ENCODE data around the gene CD58.
"Not testable (repeated sequence)": the region's sequence is repeated elsewhere in the genome, so short reads cannot be mapped to it uniquely, and the experiment has no call there.

Gene CD58

DNA sequence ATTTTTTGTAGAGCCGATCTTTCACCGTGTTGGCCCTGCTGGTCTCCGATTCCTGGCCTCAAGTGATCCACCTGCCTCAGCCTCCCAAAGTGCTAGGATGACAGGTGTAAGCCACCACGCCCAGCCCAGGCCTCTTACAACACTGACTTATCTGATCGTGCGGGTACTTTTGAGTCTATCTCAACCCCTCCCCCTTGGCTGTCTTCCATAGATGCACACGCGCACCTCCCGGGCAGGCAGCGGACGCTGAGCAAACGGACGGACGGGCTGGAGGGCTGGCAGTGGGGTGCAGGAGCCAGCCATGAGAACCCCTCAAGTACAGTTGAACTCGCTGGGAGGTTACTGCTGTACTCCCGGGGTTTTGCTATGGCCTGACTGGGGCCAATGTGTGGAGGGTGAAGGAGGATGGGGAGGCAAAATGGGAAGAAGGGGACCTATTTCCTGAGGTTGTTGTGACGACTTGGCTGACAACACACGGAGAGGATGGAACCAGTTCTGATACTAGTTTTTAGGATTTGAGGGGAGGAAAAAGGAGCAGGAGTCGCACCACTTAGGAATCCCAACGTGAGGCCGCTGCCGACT lies 959 bp downstream of the CD58 start:
- peak; percentile 31 to 54 for DNase-seq

DNA sequence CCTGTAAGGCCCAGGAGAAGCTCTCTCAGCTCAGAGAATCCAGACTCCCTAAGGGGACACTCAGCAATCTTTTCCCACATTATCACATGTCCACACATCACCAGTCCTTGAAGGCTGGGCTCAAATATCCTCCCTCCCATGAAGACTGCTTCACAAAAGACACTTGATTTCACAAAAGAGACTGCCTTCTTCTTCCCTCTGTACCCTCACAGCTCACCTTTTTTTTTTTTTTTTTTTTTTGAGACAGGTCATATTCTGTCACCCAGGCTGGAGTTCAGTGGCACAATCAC lies 1.5 kb downstream of the CD58 start:
- no peak for DNase-seq

DNA sequence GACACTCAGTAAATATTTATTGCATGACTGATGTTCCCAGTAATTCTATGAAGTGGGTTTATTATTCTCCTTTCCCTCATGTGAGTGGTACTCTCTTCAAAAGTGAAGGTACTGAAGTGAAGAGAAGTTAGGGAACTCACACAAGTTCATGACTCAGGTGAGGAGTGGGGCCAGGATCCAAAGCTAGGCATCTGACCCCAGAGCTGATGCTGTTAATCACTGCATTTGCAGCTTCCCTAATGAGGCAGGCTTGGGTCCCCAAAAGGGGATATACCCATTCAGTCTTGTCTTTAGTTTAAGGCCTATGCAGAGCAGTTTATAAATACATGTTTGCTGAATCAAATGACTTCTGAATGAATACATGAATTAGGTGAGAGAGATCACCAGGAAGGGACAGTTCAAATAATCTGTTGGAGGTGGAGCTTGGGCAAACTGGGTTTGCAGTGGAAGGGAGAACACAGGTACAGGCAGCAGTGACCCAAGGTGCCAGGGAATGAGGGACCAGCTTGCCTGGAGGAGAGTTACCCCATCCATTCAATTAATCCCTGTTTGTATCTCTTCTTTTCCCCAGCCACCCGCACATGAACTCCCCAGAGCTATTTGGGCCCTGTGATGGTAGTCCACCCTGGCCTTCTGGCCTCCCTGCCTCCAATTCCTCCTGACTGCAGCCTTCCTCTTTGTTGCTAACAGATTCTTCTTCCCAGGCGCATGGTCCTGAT lies 2.0 kb downstream of the CD58 start:
- DNase-seq = no peak

DNA sequence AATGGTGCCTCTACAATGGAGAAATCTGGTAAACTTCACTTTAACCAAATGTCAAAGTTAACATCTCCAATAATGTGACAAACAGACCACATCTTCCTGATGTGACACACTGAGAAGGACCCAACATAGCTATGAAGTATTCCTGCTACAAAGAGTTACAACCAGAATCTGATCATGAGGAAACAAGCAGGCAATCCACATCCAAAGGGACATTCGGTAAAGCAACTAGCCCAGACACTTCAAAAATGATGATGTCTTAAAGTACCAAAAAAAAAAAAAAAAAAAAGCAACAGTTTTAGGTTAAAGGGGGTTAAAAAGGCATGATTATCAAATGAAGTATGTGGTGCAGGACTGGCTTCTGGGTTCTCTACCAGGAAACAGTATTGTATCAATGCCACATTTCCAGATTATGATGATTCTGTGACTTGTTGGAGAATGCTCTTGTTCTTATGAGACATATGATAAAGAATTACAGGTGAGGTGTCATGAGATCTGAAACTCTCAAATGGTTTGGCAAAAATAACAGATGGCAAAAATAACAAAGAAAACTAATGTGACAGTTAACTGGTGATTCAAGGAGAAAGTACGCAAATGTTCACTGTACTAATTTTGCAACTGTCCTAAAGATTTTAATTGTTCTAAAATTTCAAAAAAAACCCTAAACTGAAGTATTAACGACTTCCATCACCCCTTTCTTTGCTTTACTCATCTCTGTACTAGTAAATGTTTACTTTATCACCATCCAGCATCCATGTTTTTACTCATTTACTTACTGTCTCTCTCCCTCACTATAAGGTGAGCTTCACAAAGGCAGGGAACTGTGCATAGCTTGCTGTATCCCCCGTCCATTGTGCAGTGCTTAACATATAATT lies 2.8 kb downstream of the CD58 start:
- no peak for DNase-seq

DNA sequence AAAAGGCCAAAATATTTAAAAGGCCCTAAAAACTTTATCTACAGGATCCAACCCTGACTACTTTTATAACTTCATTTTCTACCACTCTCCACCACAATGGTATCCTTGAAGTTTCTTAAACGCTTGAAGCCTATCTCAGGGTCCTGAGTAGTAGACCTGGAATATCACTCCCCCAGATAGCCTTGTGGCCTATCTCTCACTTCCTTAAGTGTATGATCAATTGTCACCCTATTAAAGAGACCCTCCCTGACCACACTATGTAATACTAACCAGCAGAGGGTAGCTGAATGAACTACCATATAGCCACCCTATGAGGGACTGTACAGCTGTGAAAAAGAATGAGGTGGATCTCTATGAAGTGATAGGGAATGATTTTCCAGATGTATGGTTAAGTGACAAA lies 5.6 kb downstream of the CD58 start:
- no peak for DNase-seq

DNA sequence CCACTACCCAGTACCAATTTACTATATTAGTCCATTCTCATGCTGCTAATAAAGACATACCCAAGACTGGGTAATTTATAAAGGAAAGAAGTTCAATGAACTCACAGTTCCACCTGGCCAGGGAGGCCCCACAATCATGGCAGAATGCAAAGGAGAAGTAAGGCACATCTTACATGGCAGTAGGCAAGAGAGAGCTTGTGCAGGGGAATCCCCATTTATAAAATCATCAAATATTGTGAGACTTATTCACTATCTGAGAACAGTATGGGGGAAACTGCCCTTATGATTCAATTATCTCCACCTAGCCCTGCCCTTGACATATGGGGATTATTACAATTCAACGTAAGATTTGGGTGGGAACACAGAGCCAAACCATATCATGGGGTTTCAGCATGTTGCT lies 6.4 kb downstream of the CD58 start:
- no peak for DNase-seq

DNA sequence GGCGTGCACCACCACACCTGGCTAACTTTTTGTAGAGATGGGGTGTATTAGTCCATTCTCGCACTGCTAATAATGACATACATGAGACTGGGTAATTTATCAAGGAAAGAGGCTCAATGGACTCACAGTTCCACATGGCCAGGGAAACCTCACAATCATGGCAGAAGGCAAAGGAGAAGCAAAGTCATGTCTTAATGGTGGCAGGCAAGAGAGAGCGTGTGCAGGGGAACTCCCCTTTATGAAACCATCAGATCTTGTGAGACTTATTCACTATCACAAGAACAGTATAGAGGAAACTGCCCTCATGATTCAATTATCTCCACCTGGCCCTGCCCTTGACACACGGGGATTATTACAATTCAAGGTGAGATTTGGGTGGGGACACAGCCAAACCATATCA lies 8.4 kb downstream of the CD58 start:
- not testable (repeated sequence) for DNase-seq

DNA sequence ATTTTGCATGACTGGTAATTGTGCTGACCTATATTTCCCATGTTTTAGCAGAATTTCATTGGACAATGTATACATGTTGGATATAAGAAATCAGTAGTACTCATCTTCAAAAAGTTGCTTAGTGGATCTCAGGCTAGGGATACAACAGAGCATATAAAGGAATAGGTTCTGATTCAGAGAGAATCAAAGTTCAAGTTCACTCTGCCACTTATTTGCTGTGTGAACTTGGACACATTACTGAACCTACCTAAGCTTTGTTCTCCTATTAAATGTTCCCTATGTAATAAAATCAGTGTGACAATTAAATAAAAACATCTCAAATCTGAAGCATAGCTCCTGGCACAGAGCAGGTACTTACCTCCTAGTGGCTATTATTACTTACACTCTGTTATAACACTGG lies 9.3 kb downstream of the CD58 start:
- DNase-seq = no peak

DNA sequence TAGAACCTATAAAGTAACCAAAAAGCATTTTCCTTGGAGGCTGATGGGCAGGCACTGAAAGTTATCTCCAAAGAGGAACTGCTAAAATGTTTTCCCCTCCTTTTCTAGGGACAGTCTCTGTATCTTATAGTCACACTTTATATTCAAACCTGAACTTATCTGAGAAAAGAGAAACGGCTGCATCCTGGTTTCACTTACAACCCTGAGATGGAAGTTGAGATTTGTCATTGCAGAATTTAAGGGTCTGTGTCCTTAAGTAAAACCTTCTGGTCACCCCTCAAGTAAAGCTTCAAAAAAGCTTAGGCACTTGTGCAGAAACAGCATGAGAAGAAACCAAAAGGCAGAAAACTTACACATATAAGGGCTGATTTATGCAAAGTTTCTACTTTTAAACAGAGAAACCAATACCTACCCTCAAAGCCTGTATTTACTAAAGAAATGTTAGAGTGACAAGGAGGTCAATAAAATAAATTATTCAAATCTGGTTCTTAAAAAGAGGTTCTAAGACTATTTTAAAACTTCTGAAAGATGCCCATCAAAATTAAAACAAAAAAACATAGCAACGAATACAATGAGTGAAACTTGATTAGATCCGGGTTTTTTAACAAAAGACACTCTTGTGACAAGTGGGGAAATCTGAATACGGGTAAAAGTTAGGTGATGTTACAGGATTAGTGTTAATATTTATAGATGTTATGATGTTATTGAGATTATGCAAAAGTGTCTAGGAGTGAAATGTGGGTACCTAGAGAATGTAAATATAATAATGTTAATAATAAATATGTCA lies 9.9 kb downstream of the CD58 start:
- DNase-seq = no peak

DNA sequence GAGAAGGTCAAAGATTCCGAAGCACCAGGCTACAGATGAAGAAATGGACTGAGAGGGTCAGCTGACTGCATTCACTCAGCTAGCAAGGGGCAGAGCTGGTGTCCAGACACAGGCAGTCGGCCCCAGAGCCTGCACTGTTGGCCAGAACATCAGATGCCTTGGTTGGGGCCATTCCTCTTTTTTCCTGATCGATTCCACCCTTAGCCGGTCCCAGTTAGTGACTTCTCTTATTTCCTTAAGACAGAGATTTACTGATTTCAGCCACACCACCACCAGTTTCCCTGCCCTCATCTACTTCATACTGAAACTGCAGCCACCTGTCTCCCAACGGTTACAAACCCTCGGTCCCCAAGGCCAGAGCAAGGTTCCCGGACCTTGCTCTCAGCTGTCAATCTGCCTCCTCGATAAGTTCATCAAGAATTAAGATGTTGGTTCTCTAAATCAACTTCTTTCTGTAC lies 11.5 kb downstream of the CD58 start:
- no peak for DNase-seq

DNA sequence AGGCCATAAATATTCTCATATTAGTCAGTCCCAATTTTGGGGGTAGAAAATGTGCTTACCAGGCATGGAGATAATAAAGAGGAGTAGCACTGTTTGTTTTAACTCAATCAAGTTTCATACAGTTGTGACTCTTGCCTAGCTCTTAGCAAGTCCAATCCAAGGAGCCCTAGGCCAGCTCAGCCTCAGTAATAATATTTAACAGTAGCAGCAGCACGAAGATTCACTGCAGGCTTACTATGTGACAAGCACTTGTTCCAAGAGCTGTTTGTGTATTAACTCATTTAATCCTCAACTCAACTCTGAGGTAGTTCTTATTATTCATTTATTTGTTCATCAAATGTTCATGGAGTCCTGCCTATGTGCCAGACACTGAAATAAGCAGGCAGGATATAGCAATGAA lies 12.3 kb downstream of the CD58 start:
- DNase-seq = no peak

DNA sequence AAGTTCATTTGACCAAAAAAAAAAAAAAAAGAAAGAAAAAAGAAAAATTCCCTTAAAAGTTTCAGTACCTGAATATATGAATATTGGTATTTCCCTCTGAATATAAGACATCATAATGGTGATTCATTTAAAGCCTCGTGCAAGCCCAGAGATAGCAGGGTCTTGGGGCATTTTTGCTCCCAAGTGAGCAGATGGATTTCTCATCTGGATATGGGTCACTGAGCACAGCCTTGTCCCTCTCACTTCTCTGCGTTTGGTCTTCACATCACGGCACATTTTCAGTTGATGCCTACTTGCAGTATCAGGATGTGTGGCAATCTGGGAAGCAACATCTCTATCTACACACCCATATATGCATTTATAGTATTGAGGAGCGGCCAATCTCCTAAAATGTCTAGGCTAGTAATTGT lies 12.7 kb downstream of the CD58 start:
- DNase-seq = no peak

DNA sequence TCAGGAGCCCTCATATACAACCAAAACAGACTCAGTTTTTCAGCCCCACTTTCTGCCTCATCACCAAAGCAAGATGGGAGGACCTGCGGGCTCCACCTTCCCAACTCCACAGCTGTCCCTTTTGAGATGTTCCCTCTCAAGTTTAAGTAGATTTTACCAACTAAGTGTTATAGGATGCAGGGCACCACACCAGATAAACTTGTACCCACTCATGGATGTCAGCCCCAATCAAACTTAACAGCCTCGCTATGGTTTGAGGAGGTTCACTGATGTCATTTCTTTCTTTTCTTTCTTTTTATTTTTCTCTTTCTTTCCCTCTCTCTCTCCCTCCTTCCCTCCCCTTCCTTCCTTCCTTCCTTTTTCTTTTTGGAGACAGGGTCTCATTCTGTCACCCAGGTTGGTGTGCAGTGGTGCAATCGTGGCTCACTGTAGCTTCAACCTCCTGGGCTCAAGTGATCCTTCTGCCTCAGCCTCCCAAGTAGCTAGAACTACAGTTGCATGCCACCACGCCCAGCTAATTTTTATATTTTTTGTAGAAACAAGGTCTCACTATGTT lies 13.4 kb downstream of the CD58 start:
- no peak for DNase-seq

DNA sequence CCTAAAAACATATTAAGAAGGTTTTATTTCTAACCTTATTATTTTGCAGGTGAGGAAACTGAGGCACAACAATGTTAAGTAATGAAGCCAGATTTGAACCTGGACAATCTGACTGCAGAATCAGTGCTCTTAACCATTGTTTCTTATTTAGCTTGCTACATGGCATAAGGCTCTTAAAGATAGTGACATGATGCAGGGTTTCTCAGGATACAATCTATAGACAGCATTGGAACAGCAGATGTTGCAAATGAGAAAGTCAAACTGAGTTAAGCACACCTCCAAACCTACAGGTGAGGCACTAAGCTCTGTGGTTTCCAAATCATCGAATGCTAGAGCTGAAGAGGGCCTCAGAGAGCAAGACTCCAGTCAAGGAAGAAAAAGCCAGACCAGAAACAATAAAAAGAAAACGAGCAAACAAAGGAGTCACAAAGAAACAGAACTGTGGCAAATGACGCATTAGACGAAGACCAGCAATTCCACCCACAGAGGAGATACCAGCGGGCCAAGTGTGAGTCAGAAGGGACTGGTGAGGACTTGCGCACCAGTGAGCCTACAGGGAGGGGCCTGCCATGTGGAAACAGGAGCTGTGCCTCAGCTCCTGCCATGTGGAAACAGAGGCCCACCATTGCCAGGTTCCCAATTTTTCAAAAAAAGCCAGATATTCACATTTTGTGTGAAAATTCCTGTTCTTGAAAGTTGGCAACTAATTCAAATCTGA lies 14.4 kb downstream of the CD58 start:
- no peak for DNase-seq

DNA sequence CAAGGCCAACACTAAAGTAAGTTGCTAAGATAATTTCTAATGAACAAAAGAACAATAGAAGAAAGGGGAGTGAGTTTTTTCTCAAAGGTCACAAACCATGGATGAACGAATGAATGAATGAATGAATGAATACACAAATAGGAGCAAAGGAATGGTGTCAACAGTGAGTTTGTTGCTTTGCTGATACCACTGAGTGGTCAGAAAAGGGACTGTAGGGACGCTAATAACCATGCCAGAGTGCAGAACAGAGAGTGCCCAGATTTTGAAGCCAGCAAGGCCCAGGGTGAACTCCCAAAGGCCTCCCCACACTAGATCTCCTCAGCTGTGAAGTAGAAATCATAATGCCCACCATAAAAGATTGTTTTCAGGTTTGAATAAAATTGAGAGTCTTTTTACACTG lies 15.9 kb downstream of the CD58 start:
- DNase-seq = no peak

DNA sequence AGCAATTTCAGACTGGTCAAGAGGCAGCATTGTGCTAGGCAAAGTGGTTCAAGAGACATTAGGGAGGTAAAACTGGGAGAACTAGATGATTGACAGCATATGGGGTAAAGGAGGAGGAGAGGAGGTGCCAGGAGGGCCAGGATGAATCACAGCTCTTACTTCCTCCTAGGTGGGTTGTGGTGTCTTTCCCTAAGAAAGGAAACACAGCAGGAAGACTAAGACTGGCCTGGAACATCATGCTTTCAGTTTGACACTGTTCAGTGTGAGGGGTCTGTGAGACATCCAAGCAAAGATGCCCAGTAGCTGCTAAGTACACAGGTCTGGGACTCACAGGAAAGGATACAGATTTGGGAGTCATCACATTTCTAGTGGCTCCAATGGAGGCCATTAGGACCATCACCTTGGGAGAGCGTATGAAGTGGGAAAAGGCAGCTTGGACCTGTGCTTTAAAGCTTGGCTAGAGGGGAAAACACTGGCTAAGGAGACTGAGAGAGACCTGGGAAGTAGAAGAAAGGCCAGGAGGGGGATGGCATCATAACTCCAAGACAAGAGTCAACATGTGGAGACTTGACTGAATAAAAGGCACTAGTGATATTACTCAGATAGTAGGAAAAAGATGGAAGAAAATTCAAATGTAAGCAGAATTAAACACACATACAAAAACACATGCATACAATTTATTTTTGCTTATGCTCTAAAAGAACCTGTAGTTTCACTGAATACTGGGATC lies 17.3 kb downstream of the CD58 start:
- DNase-seq = no peak

DNA sequence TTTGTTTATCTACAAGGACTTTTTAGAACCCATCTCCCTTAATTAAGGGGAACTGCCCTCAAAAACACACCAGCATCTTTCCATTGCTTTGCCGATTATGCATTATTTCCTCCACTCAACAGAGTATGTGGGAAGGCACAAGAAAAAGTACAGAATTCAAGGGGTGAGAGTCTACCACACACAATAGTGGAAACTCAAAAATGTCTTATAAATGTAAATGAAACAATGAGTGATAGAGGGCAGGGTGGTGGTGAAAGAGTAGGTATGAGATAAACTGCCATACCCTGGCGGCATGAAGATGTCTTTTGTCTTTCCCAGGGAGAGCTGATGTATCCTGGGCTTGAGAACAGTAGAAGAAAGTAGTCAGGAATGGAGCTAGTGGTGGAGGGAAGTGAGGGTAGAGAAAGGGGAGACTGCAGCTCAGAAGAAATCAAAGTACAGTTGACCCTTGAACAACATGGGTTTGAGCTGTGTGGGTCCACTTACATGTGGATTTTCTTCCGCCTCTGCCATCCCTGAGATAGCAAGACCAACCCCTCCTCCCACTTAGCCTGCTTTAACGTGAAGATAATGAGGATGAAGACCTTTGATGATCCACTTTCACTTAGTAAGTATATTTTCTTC lies 24.4 kb downstream of the CD58 start:
- no peak for DNase-seq

DNA sequence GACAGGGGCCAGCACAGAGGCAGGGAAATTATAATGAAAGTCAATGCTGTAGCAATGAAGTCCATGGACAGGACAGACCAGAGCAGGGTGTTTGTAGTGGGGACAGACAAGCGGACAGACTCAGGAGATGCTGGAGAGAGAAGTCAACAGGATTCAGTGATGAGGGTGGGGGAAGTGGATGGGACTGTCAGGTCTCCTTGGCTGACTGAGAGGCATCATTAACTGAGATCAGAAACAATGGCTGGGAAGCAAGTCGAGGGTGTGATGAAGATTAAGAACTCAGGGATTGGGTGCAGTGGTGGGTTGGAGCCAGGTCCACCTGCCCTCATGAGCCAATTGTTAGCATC lies 25.5 kb downstream of the CD58 start:
- DNase-seq = no peak

DNA sequence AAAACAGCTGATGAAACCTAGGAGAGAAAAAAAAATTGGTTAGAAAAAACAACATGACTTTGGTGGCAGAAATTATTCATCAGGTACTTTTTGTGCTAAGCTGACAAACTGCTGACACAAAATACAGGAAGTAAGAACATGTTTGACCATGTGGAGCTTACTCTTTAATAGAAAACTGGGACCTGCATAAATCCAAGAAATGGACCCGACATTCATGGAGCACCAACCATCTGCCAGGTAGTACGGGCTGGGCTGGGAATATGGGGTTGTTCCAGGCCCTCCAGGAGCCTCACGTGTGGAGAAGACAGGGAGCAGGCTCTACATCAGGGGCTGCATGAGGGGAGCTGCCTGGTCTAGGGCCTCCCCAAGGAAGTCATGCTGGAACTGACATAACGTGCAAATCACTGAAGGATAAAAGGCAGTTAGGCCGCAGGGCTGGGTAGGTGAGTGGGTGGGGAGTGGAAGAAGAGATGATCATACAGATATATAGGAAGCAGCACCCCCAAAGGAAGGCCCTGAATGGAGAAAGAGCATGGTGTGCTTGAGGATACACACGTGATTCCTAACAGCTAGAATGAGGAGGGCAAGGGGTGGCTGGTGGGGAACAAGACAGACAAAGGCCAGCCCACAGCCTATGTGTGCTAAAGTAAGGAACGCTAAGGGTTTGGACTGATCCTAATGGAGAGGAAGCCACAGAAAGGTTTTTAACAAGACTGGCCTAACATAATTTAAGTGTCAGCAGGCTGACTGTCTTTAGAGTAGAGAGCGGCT lies 26.1 kb downstream of the CD58 start:
- no peak for DNase-seq

DNA sequence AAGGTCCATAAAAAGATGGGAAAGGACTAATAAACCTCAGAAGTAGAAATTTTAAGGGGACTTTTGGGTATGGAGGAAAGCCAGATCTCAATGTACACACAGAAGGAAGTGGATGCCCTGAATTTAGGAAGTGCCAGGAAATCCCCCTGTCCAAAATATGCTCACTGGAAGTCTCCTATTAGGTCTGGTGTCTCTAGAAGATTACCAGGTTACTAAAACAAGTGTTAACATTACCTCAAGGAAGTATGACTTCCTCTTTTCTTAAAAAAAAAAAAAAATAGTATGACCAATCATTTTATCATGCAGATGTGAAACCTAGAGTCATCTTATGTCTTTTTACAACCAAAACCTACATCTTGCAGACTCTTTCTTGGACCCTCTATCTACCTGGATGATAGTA lies 30.7 kb downstream of the CD58 start:
- DNase-seq = no peak

DNA sequence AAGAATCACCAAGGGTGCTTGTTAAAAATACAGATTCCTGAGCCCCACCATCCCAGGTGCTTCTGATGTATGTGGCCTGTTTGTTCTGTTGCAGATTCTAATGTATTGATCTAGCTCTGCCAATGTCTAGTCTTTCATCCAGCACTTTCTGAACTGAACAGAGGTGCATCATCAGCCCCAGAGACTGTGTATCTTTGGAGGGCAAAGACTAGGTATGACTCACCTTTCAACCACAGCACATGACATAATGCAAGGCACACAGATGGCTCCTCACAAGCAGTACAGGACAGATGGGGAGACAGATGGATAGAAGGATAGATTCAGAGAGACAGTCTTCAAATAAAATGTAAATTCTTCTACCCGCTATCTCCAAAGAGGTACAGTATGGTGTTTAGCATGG lies 32.3 kb downstream of the CD58 start:
- DNase-seq = no peak
